Ammon's horn (tissue), 1 donor: ENCODE measurements around the gene NKX6-2.
"Not testable (repeated sequence)": the region's sequence is repeated elsewhere in the genome, so short reads cannot be mapped to it uniquely, and the experiment has no call there.

Source experiments
- DNase-seq: peaks from one replicate; pipeline ENCODE4 v3.0.0-alpha.2; 2016; ENCODE audit warnings: low spot score

Gene NKX6-2

DNA sequence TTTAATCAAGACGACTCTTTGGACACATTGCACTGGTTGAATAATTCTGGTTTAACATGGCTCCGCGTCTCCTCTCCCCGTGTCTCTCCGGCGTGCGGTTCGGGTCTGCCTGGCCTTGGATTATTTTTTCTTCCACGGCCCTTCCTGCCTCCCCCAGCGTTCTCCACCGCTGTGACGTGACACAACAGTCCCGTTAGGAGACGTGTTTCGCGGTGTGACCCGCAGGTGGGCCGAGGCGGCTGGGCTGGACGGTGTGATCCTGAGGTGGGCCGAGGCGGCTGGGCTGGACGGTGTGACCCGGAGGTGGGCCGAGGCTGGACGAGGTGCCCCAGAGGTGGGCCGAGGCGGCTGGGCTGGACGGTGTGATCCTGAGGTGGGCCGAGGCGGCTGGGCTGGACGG lies 12.0 kb upstream of the NKX6-2 start:
- DNase-seq: not testable (repeated sequence)

DNA sequence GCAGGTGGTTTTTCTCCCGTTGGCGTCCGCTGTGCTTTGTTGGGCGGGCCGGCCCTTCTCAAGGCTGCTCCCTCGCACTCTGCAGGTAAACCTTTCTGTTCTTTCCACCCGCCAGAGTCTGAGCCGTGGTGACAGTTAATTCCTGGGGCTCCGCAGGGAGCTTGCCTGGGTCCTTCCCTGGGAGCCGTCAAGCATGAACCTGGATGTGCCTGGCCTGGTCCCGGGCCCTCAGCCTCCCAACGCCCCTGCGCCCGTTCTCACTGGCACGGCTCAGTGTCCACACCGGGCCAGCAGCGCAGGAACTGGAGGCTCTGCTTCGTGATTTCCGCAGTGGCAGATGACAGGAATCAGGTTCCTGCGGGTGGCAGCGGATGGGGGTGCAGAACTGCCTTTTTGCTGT lies 10.9 kb upstream of the NKX6-2 start:
- no peak for DNase-seq

- no peak for DNase-seq
Observed at GRCh38 chr10:132793871-132794849, 8.2 kb upstream of the NKX6-2 start.

- no peak for DNase-seq
Observed at GRCh38 chr10:132793213-132793612, 7.3 kb upstream of the NKX6-2 start.

DNA sequence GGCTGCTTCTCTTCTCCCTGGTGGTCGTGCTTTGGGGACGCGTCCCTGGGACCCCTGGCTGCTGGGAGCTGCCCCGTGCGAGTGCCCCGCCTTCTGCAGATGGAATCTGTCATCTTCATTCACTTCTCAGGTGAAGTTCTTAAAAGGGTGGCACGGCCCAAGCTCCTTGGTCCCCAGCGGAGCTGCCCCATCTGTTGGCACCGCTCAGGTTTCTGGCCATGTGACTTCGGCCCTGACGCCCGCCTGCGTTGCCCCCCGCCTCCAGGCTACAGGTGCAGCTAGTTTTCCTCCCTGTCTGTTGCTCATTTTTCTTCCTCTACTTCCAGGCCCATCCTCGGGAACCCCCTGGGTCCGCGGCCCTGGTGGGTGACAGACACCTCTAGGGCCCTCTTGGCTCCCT lies 6.8 kb upstream of the NKX6-2 start:
- no peak for DNase-seq

- DNase-seq: not testable (repeated sequence)
Observed at GRCh38 chr10:132792099-132792498, 6.2 kb upstream of the NKX6-2 start.

DNA sequence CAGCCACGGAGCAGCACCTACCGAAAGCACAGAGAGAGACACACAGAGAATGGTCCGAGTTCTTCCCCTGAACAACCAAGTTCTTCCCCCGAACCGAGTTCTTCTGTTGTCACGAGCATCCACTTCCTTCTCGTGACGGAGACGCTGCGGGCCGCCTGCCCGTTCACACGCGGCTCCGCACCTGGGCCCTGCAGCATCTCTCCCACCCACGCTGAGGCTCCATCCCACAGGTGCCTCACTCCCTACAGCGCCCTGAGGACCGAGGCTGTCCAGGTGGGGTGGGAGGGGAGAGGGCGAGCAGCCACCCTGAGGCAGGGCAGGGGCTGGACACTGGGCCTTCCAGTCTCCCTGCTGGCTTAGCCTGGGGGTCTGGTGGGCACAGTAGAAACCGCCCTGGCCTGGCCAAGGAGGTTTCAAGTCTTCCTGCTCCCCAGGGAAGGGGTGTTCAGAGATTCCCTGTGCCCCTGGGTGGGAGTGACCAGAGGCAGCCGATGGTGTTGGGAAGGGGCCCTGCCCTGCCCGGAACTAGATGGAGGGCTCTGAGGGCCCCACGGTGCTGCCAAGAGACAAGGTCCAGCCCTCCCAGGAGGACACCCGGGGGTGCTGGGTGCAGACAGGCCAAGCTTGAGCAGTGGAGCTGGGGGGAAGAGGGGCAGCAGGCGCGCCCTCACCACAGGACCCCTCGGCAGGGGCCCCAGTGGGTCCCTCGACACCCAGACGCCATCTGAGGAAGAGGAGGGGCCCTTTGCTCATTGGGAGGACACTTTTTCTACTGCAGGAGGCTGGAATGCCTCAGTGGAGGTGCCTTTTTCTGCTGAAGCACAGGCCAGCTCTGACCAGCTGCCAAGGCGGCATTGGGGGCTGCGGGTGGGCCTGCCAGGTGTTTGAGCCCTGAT lies 5.2 kb upstream of the NKX6-2 start:
- DNase-seq: no peak

DNA sequence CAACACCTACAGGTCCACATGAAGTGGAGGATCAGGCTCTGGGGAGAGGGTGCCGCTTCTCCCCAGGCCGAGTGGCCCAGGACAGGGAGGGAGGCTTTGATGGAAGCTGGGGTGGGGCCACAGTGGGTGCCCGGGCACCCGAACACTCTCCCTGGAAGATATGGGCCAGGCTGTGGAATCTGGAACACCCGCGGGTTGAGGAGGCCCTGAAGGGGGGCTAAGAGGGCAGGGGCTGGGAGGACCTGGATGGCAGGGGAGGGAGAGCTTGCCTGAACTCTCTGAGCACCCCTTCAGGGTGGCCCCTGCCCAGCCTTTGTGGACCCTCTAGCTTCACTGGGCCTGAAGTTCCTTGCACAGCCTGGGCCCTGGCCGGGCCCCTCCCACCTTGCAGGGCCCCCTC lies 4.5 kb upstream of the NKX6-2 start:
- DNase-seq: no peak

GRCh38 chr10:132789659-132790148 lies 3.8 kb upstream of the NKX6-2 start:
- no peak for DNase-seq

DNA sequence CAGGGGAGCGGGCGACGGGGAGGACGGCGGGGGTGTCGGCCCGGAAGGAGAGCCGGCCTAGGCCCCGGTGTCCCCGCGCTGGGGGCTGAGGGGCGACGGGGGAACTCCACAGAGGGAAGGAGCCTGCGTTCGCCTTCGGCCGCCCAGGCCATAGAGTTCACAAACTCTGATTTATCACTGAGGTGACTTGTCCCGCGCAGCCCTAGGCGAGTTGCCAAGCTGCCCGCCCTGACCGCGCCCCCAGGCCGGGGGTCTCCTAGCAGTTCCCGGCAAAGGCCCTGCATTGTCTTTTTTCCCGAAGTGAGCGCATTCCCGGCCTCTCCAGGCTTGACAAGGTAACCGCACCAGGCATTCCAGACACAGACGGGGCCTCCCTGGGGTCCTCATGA lies 2.9 kb upstream of the NKX6-2 start:
- no peak for DNase-seq

DNA sequence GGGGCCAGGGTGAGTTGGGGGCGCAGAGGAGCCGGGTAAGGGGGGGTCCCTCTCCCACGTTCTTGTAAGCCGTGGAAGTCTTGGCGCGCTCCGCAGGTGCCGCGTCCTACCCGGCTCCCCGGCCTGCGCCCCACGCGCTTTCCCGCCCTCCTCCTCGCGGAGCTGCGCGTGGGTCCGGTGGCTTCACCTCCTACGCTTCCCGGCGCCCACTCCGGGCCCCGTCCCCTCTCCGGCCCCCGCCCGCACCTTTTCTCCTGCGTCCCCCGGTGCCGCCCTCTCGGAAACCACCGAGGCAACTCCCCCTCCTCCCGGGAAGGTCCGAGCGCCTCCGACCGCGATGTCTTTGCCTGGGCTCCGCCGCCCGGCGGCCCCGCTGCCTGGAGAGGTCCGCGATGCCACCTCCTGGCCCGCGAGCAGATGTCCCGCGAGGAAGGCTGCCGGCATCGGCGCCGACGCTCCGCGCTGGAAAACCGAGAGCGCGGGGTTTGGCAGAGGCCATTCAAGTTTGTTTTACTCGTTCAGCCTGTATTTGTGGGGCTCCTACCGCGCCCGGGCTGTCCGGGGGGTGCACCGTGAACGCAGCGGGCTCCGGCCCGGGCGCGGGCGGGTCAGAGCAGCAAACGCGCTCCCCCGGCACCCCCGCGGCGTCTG lies 2.4 kb upstream of the NKX6-2 start:
- DNase-seq: peak; percentile 52

DNA sequence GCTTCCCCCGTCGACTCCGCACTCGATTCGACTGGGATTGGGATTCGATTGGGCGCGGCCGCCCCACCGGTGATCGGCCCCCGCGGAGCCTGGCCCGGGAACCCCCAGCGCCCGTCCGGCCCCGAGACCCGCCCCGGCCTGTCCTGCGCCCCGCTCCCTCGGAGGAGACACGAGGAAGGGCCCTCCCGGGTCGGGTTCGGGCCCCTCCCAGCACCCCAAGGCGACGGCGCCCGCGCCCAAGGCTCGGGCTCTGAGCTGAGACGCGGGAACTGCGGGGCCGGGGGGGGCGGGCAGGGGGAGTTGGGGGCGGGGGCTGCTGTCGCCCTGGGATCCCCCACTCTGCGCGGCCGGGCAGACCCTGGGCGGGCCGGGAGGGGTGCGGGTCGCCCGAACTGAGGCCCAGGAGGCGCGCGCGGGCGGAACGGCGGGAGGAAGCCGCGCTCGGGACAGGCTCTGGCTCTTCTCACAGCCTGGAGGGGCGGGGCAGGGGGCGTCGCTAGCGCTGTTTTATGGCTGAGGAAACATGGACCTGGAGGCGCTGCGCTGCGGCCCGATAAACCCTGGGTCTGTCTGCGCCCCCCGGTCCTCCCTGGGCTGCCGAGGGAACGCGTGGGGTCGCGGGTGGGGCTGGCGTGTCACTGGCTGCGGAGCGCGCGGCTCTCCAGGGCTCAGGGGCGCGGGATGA lies 1.7 kb upstream of the NKX6-2 start:
- DNase-seq: no peak

DNA sequence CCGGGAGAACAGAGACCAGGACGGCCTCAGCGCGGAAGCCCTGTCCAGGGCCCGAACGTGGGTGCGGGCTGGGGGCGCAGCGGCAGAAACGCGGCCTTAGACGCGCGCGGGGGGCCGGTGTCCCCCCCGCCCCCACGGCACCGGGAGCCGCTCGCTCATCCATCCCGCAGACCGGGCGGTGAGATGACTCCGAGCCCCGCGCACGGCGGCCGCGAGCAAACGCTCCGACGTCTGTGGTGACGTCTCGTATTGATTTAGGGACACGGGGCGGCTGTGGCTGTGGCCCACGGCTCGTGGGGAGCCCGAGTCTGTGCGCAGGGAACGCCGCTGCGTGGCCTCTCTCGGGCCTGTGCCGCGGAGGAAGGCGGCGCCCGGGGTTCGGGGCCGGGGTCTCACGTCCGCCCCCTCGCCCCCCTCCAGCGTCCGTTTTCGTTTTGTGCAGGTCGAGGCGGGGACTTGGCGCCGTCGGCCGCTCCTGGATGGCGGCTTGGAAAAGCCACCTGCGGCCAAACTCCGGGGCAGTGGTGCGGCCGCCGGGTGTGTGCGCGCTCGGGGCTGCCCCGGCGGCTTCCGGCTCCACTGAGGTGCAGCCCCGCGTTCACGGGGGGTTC lies 1.0 kb upstream of the NKX6-2 start:
- DNase-seq: no peak

- DNase-seq: no peak
Observed at GRCh38 chr10:132786476-132786883, 533 bp upstream of the NKX6-2 start.

GRCh38 chr10:132784866-132785722 lies 853 bp downstream of the NKX6-2 start:
- DNase-seq: no peak

- DNase-seq: no peak
Observed at GRCh38 chr10:132783940-132784865, 1.7 kb downstream of the NKX6-2 start.

GRCh38 chr10:132783165-132783939 lies 2.6 kb downstream of the NKX6-2 start:
- no peak for DNase-seq

- DNase-seq: no peak
Observed at GRCh38 chr10:132781556-132781955, 4.4 kb downstream of the NKX6-2 start.
